ENCODE results near the gene MMP17. TPM values are rescaled to one million over a fixed set of nuclear protein-coding genes. Genes with fewer than 3 reads are reported as not detected.

Gene MMP17
- total and polyA plus RNA-seq, 2 donors (not counting 3 experiments of a cell fraction or from before 2014, with no cell fraction given), result 3.6 to 10.8 TPM

DNA sequence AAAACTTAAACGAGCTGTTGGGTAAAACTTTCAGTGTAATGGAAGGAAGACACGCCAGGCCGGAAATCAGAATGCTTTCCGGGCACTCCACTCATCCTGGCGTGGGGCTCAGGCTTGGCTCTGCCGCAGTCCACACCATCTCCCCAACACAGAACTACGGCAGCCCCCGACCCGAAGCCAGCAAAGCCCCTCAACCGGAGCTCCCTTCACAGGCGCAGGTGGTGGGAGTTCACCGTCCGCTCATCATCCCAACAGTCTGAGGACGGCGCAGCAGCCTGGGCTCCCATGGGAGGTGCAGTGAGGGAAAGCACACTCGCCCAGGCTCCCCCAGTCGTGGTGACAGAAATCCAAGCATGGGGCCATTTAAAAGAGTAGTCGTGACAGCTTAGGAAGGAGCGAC, 11.0 kb upstream of the MMP17 start:
- FAIRE-seq (no peak), DNase-seq (ENCODE audit: low read depth, low spot score) (no peak)
- Histone ChIP-seq H3K27ac (ENCODE audit: insufficient read depth, low read depth, low read length) (no peak overlapping the region), H3K9me1 (replicated peaks; ENCODE audit: control insufficient read depth, extremely low read depth, insufficient read depth, low read length) (no peaks in the 10 kb centered on the region), H3K79me2 (ENCODE audit: control insufficient read depth, insufficient read depth, low read length) (no peaks in the 10 kb centered on the region), H3K4me1 (ENCODE audit: control insufficient read depth, extremely low read depth, insufficient read depth, low read length) (no peaks in the 10 kb centered on the region), H3K9ac (replicated peaks; ENCODE audit: extremely low read depth, insufficient read depth, low read length) (no peak overlapping the region), H2AFZ (ENCODE audit: low read depth, low read length) (no peak overlapping the region), H3K27me3 (ENCODE audit: control insufficient read depth in 2 of 2, insufficient read depth in 2 of 2, low read length in 2 of 2) (no peaks in the 10 kb centered on the region), H4K20me1 (replicated peaks; ENCODE audit: control insufficient read depth, extremely low read depth, insufficient read depth, low read length) (no peaks in the 10 kb centered on the region), H3K36me3 (ENCODE audit: control insufficient read depth in 2 of 2, extremely low read depth in 1 of 2, insufficient read depth in 2 of 2, low read length in 2 of 2) (no peaks in the 10 kb centered on the region), H3K9me3 (replicated peaks; ENCODE audit: control insufficient read depth, insufficient read depth, low read length) (no peaks in the 10 kb centered on the region), H3K4me3 (replicated peaks in 1 of 3; ENCODE audit: insufficient read depth in 1 of 3, low read depth in 1 of 3, low read length in 3 of 3) (no peak overlapping the region), H3K4me2 (ENCODE audit: insufficient read depth, low read length) (no peak overlapping the region)
- BruUV-seq (replicated peaks), result no TSS peak
- TF ChIP-seq, protein P1, sequence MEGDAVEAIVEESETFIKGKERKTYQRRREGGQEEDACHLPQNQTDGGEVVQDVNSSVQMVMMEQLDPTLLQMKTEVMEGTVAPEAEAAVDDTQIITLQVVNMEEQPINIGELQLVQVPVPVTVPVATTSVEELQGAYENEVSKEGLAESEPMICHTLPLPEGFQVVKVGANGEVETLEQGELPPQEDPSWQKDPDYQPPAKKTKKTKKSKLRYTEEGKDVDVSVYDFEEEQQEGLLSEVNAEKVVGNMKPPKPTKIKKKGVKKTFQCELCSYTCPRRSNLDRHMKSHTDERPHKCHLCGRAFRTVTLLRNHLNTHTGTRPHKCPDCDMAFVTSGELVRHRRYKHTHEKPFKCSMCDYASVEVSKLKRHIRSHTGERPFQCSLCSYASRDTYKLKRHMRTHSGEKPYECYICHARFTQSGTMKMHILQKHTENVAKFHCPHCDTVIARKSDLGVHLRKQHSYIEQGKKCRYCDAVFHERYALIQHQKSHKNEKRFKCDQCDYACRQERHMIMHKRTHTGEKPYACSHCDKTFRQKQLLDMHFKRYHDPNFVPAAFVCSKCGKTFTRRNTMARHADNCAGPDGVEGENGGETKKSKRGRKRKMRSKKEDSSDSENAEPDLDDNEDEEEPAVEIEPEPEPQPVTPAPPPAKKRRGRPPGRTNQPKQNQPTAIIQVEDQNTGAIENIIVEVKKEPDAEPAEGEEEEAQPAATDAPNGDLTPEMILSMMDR (IDR thresholded peaks at IDR 0.05; ENCODE audit: extremely low read depth in 1 of 2, insufficient read depth in 1 of 2, low read depth in 1 of 2, low read length in 2 of 2), result no peak
- TF ChIP-seq FOS (IDR thresholded peaks at IDR 0.05; ENCODE audit: borderline replicate concordance, insufficient read depth, low read length), result no peak
- TF ChIP-seq POLR2AphosphoS5 (IDR thresholded peaks at IDR 0.05; ENCODE audit: insufficient read depth, low read depth, low read length), result no peak
- TF ChIP-seq GATA2 (IDR thresholded peaks at IDR 0.05; ENCODE audit: insufficient read depth, insufficient read length, low read depth, low read length), result no peak
- no peak for TF ChIP-seq POLR2A (IDR thresholded peaks at IDR 0.05; ENCODE audit: low read depth, low read length)
- TF ChIP-seq MAX (IDR thresholded peaks at IDR 0.05; ENCODE audit: insufficient read depth, insufficient read length), result no peak
- no peak for TF ChIP-seq MYC (IDR thresholded peaks at IDR 0.05; ENCODE audit: low read depth, low read length)
- TF ChIP-seq EZH2 (IDR thresholded peaks at IDR 0.05; ENCODE audit: borderline replicate concordance, low read depth, low read length, severe bottlenecking), result no peak
- no peak for TF ChIP-seq JUN (IDR thresholded peaks at IDR 0.05; ENCODE audit: borderline replicate concordance, insufficient read depth, insufficient read length, low read depth)
- POLR2A ChIA-PET, result no interaction called here
- CTCF ChIA-PET, result no interaction called here
- dilution Hi-C loops (cut with MboI; ENCODE audit: extremely low pct_ligation_motif_present, low sequenced_read_pairs) (no loop called here), intact Hi-C loops (cut with micrococcal nuclease) (no loop called here)
